ENCODE measurements around the gene AP3D1. TPM values are rescaled to one million over a fixed set of nuclear protein-coding genes. Genes with fewer than 3 reads are reported as not detected.

AP3D1 gene
- total and polyA plus RNA-seq, 2 donors (not counting 3 experiments of a cell fraction or from before 2014, with no cell fraction given), result 130 to 137 TPM

- no peak for DNase-seq (ENCODE audit: low read depth, low spot score)
Observed at GRCh38 chr19:2080336-2080988, 70.9 kb downstream of the AP3D1 start.

More at GRCh38 chr19:2080336-2080988, 70.9 kb downstream of the AP3D1 start:
- intact Hi-C loops (cut with micrococcal nuclease), result no loop called here
- TF ChIP-seq GATA2 (IDR thresholded peaks at IDR 0.05; ENCODE audit: insufficient read depth, insufficient read length, low read depth, low read length), result no peak
- no peak for TF ChIP-seq FOS (IDR thresholded peaks at IDR 0.05; ENCODE audit: borderline replicate concordance, insufficient read depth, low read length)
- no peak for TF ChIP-seq CTCF (IDR thresholded peaks at IDR 0.05; ENCODE audit: extremely low read depth in 1 of 2, insufficient read depth in 1 of 2, low read depth in 1 of 2, low read length in 2 of 2)
- TF ChIP-seq POLR2AphosphoS5 (IDR thresholded peaks at IDR 0.05; ENCODE audit: insufficient read depth, low read depth, low read length), result no peak
- TF ChIP-seq JUN (IDR thresholded peaks at IDR 0.05; ENCODE audit: borderline replicate concordance, insufficient read depth, insufficient read length, low read depth), result no peak
- TF ChIP-seq POLR2A (IDR thresholded peaks at IDR 0.05; ENCODE audit: low read depth, low read length), result no peak
- no peak for TF ChIP-seq MYC (IDR thresholded peaks at IDR 0.05; ENCODE audit: low read depth, low read length)
- no peak for TF ChIP-seq MAX (IDR thresholded peaks at IDR 0.05; ENCODE audit: insufficient read depth, insufficient read length)
- no peak for TF ChIP-seq EZH2 (IDR thresholded peaks at IDR 0.05; ENCODE audit: borderline replicate concordance, low read depth, low read length, severe bottlenecking)
- no peaks in the 10 kb centered on the region for H3K9me3 ChIP-seq (replicated peaks; ENCODE audit: control insufficient read depth, insufficient read depth, low read length)
- peaks cover 8% of the 10 kb centered on the region for H3K4me1 ChIP-seq (ENCODE audit: control insufficient read depth, extremely low read depth, insufficient read depth, low read length)
- H3K27me3 ChIP-seq (ENCODE audit: control insufficient read depth in 2 of 2, insufficient read depth in 2 of 2, low read length in 2 of 2), result no peaks in the 10 kb centered on the region
- POLR2A ChIA-PET, result no interaction called here
- H3K79me2 ChIP-seq (ENCODE audit: control insufficient read depth, insufficient read depth, low read length), result peaks cover 9% of the 10 kb centered on the region
- no peak overlapping the region for H3K4me3 ChIP-seq (replicated peaks in 1 of 3; ENCODE audit: insufficient read depth in 1 of 3, low read depth in 1 of 3, low read length in 3 of 3)
- dilution Hi-C loops (cut with MboI; ENCODE audit: extremely low pct_ligation_motif_present, low sequenced_read_pairs), result no loop called here
- no peak overlapping the region for H3K27ac ChIP-seq (ENCODE audit: insufficient read depth, low read depth, low read length)
- H3K9me1 ChIP-seq (replicated peaks; ENCODE audit: control insufficient read depth, extremely low read depth, insufficient read depth, low read length), result no peaks in the 10 kb centered on the region
- H4K20me1 ChIP-seq (replicated peaks; ENCODE audit: control insufficient read depth, extremely low read depth, insufficient read depth, low read length), result no peaks in the 10 kb centered on the region
- peaks cover 4 to 22% of the 10 kb centered on the region in 2 experiments for H3K36me3 ChIP-seq (ENCODE audit: control insufficient read depth in 2 of 2, extremely low read depth in 1 of 2, insufficient read depth in 2 of 2, low read length in 2 of 2)
- H3K4me2 ChIP-seq (ENCODE audit: insufficient read depth, low read length), result no peak overlapping the region
- no peak overlapping the region for H2AFZ ChIP-seq (ENCODE audit: low read depth, low read length)
- BruUV-seq (replicated peaks), result no TSS peak
- FAIRE-seq, result no peak
- CTCF ChIA-PET, result no interaction called here
- H3K9ac ChIP-seq (replicated peaks; ENCODE audit: extremely low read depth, insufficient read depth, low read length), result no peak overlapping the region

Data from endothelial cell of umbilical vein (primary cell).